Measurements from ENCODE around the gene DYNLT1. TPM values are rescaled to one million over a fixed set of nuclear protein-coding genes. Genes with fewer than 3 reads are reported as not detected.

Gene DYNLT1
- 100 to 1,000 TPM; 163 to 185 (median 170) TPM for total RNA-seq (2021; fragmentation: NEBNext Ultra II Directional; extraction: Animal tissue kit (Norgen Biotek cat#: 25700))
- long read RNA-seq, transcript DYNLT1-203 (5 exons, 726 nt) = major isoform, 144 of 160 reads
- long read RNA-seq, partial matches to known transcripts = 6 of 160 reads
- long read RNA-seq, other reads (novel, unspliced or antisense) = 10 of 160 reads

DNA sequence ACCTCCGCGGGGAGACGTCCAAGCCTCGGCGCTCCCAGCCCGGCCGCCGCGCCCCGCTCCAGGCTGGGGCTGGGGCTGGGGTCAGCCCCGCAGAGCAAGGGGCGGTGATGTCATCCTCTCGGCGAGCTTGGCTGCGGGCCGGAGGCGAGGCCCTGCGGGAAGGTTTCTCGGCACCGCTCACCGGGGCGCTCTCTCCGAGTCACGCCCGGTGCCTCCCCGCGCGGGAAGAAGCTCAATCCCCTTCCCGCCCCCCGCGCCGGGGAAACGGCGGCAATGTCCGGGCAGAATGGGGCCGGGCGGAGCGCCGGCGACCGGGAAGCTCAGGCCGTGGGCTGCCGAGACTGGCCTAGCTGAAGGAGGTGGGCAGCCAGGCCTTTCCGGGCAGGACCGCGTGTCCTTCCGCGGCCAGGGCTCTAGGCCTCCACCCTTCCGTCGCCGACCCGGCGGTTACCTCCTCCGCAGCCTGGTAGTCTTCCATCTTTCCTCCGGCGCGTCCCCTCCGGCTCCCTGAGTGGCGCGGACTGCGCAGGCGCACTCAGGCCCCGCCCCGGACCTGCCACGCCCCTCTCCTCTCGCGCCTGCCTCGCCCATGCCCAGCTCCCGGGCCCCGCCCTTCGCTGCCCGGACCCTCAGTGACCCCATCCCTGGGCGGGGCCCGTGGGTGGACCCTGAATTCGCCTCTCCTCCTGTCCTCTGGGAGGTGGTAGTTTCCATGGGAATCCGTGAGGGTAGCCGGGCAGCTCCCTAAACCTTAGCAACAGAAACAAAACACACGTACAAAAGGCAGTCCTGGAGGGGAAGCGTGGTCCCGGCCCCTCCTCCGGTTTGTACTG lies at the start of gene DYNLT1:
TSS of gene DYNLT1 (minus strand) at position 513 of the 833 bp plus-strand sequence. CDS start at position 478, 35 bp downstream.
- H3K4me3 Mint-ChIP-seq = peak within 1 kb of the TSS; percentile 98
- TF ChIP-seq, protein P1, sequence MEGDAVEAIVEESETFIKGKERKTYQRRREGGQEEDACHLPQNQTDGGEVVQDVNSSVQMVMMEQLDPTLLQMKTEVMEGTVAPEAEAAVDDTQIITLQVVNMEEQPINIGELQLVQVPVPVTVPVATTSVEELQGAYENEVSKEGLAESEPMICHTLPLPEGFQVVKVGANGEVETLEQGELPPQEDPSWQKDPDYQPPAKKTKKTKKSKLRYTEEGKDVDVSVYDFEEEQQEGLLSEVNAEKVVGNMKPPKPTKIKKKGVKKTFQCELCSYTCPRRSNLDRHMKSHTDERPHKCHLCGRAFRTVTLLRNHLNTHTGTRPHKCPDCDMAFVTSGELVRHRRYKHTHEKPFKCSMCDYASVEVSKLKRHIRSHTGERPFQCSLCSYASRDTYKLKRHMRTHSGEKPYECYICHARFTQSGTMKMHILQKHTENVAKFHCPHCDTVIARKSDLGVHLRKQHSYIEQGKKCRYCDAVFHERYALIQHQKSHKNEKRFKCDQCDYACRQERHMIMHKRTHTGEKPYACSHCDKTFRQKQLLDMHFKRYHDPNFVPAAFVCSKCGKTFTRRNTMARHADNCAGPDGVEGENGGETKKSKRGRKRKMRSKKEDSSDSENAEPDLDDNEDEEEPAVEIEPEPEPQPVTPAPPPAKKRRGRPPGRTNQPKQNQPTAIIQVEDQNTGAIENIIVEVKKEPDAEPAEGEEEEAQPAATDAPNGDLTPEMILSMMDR (IDR thresholded peaks at IDR 0.05) = no peak
- peaks cover 35% of the 10 kb centered on the region for H3K36me3 Mint-ChIP-seq (ENCODE audit: low read depth)
- H3K27ac Mint-ChIP-seq = peak within 1 kb of the TSS; percentile 96
- peaks cover 2% of the 10 kb centered on the region; the same call in 1 of the 2 replicates for H3K27me3 Mint-ChIP-seq (ENCODE audit: insufficient read depth)
- H3K9me3 Mint-ChIP-seq = no peaks in the 10 kb centered on the region
- DNase-seq = peak; percentile 89
- H3K4me1 Mint-ChIP-seq (ENCODE audit: low read depth) = peaks cover 81% of the 10 kb centered on the region

DNA sequence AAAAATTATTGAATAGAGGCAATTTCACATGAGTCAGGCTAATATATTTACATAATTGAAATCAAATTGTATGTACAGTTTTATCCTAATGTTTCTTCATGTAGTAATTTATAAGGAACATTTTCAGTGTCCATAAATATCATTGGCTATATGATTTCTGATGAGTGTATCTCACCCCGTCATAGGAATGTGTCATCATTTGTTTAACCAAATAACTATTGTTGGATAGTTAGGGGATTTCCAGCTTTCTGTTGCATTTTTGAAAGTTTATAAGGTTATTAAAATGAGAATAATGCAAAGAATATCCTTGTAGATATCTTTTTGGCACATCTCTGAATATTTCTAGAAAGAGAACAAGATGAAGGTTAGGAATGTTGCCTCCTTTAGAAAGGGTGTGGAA lies 44.3 kb upstream of the DYNLT1 start:
- Mint-ChIP-seq H3K27ac (no peak overlapping the region), H3K9me3 (no peaks in the 10 kb centered on the region), H3K27me3 (ENCODE audit: insufficient read depth) (peaks cover 3% of the 10 kb centered on the region; the same call in 1 of the 2 replicates), H3K4me1 (ENCODE audit: low read depth) (peaks cover 10% of the 10 kb centered on the region), H3K4me3 (no peak overlapping the region), H3K36me3 (ENCODE audit: low read depth) (no peaks in the 10 kb centered on the region)
- DNase-seq = no peak
- TF ChIP-seq, protein P1 (IDR thresholded peaks at IDR 0.05) = no peak

DNA sequence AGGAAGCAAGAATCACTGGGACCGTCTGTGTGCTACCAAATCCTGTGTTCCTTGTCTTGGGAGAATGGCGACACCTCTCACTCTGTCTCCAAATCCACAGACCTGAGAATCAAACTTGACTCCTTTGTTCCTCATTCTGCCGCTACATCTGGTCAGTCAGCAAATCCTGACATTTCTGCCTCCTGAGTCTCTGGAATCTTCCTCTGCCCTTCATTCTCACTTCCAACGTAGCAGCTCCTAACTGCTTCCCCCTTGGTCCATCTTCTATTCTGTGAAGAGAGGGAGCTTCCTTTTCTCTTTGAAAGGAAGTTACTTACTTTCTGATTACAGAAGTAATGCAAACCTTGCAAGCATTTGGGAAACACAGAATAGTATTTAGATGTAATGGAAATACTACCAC lies 43.0 kb upstream of the DYNLT1 start:
- TF ChIP-seq, protein P1 (IDR thresholded peaks at IDR 0.05) = no peak
- H3K4me3 Mint-ChIP-seq = no peak overlapping the region
- H3K9me3 Mint-ChIP-seq = no peaks in the 10 kb centered on the region
- H3K27ac Mint-ChIP-seq = no peak overlapping the region
- no peaks in the 10 kb centered on the region for H3K36me3 Mint-ChIP-seq (ENCODE audit: low read depth)
- peaks cover 3% of the 10 kb centered on the region; the same call in 1 of the 2 replicates for H3K27me3 Mint-ChIP-seq (ENCODE audit: insufficient read depth)
- peaks cover 10% of the 10 kb centered on the region for H3K4me1 Mint-ChIP-seq (ENCODE audit: low read depth)
- DNase-seq = no peak

DNA sequence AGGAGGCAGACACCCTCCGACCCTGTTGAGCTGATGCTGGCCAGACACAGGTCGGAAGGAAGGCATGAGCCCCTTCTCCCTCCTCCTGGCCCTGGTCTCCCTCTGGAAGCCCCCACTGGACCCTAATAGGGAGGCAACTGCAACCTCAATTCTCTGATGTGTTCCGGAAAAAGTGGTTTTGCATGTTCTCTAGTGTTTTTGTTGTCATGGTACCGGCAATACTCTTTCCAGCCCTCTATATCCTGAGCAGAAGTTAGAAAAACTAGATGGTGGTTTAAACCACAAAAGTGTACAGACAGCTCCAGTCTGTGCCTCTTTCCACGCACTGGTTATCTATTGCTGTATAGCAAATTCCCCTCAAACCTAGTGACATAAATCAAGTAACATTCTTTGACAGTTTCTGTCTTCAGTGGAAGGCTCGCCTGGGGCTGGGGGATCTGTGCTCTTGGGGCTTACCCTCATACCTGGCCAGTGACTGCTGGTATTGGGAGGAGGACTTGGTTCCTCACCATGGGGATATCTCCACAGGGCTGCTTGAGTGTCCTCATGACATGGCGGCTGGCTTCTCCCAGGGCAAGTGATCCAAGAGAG lies 42.3 kb upstream of the DYNLT1 start:
- Mint-ChIP-seq H3K27me3 (ENCODE audit: insufficient read depth) (peaks cover 3% of the 10 kb centered on the region; the same call in 1 of the 2 replicates), H3K36me3 (ENCODE audit: low read depth) (no peaks in the 10 kb centered on the region), H3K4me1 (ENCODE audit: low read depth) (peaks cover 10% of the 10 kb centered on the region), H3K9me3 (no peaks in the 10 kb centered on the region), H3K4me3 (no peak overlapping the region), H3K27ac (no peak overlapping the region)
- TF ChIP-seq, protein P1 (IDR thresholded peaks at IDR 0.05) = no peak
- no peak for DNase-seq

DNA sequence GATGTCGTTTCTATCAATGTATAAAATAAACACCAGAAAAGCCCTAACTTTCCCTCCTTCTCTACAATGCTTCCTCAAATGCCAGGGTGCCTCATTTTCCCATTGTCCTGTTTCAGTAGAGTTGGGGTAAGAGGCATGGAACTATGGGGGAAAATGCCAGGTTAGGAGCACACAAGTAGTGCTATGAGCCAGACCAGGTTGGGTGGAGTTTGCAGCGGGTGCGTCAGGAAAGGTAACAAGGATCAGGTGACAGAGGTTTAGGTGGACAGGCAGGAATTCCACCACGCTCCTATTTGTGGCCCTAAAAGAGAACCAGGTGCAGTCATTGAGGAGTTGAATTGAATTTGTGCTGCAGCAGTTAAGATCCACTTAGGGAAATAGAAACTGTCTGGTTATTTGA lies 41.8 kb upstream of the DYNLT1 start:
- Mint-ChIP-seq H3K4me1 (ENCODE audit: low read depth) (peaks cover 10% of the 10 kb centered on the region), H3K9me3 (no peaks in the 10 kb centered on the region), H3K27me3 (ENCODE audit: insufficient read depth) (peaks cover 3% of the 10 kb centered on the region; the same call in 1 of the 2 replicates), H3K27ac (no peak overlapping the region), H3K4me3 (no peak overlapping the region), H3K36me3 (ENCODE audit: low read depth) (no peaks in the 10 kb centered on the region)
- no peak for DNase-seq
- TF ChIP-seq, protein P1 (IDR thresholded peaks at IDR 0.05) = no peak
